ENCODE data around the gene TMEM222. TPM values are rescaled to one million over a fixed set of nuclear protein-coding genes. Genes with fewer than 3 reads are reported as not detected.
A peak's percentile ranks its signal among the peaks of the same experiment; 100 is the strongest.

TMEM222 gene
- polyA plus RNA-seq, 1 of the 3 experiments (the other 2 are of a cell fraction), result 51.7 TPM

DNA sequence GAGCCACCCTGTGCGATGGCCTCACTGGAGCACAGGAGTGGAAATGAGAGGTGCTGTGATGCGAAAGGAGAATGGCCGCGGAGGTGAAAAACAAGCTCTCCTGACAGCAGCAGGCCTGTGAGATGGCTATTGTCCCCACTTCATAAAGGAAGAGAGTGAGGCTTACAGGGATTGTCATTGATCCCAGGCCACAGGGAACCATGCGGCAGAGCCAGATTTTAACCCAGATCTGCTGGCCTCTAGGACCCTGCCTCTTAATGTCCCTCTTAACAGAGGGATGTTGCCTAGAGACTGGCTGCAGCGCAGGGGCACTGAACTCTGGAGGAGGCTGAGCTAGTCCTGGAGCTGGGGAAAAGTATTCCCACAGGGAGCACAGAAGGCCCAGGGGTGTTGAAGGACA lies 16.8 kb downstream of the TMEM222 start:
- Histone ChIP-seq H2AFZ (ENCODE audit: low read depth) (no peak overlapping the region), H3F3A (replicated peaks; ENCODE audit: insufficient read depth) (no peaks in the 10 kb centered on the region), H3K27ac (ENCODE audit: low read depth in 2 of 2, low read length in 1 of 2) (no peak overlapping the region), H3K9me3 (no peaks in the 10 kb centered on the region), H3K4me2 (no peak overlapping the region), H3K36me3 (replicated peaks in 1 of 2; ENCODE audit: control insufficient read depth in 1 of 2, insufficient read depth in 2 of 2, low read length in 1 of 2) (peaks cover 0 to 22% of the 10 kb centered on the region in 2 experiments), H3K9ac (no peak overlapping the region), H3K27me3 (ENCODE audit: insufficient read depth) (no peaks in the 10 kb centered on the region), H4K20me1 (ENCODE audit: insufficient read depth) (no peaks in the 10 kb centered on the region), H3K79me2 (ENCODE audit: insufficient read depth) (no peaks in the 10 kb centered on the region), H3K4me3 (ENCODE audit: low read depth in 2 of 2, low read length in 1 of 2) (no peak overlapping the region), H3K9me2 (no peaks in the 10 kb centered on the region), H3K4me1 (ENCODE audit: control insufficient read depth in 1 of 2, insufficient read depth in 2 of 2, low read depth in 1 of 2, low read length in 1 of 2) (peaks cover 0 to 8% of the 10 kb centered on the region in 2 experiments; a peak in 2 of 4 replicates)
- ChIA-PET POLR2A (no interaction called here), CTCF (interaction anchor here (0.9 to 1.8 kb wide), 3 partner anchors 11 to 50 kb away, joined by 3 to 5 read pairs (median 5); no protein-coding TSS in a partner anchor)
- peak; percentile 3 for DNase-seq
- TF ChIP-seq, protein P1, sequence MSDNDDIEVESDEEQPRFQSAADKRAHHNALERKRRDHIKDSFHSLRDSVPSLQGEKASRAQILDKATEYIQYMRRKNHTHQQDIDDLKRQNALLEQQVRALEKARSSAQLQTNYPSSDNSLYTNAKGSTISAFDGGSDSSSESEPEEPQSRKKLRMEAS (IDR thresholded peaks at IDR 0.05; ENCODE audit: low read depth), result no peak
- no peak for TF ChIP-seq GATA2 (CRISPR knock-in tag; IDR thresholded peaks at IDR 0.05)
- no peak for TF ChIP-seq EP300 (IDR thresholded peaks at IDR 0.05; ENCODE audit: borderline replicate concordance in 1 of 2, low read depth in 1 of 2, low read length in 1 of 2)
- WGBS (ENCODE audit: low lambda C conversion rate), result 98% methylated on average over 6 of the region's 6 CpGs

DNA sequence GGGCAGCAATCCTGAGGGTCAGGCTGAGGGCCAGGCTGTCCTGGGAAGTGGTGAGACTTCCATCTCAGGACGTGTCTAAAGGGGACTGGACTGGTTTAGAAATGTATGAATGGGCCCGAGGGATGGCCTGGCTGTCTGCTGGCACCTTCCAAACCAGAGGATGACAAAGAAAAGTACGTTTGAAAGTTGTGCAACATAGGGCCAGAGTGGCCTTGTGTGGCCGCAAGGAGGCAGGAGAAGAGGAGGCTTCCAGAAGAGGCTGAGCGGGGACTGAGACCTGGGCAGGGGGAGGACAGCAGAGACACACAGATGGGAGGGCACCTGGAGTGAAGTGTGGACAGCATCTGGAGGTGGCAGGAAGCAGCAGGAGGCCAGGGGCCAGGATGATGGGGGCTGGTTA lies 17.2 kb downstream of the TMEM222 start:
- ChIA-PET CTCF (interaction anchor here (1.1 to 1.8 kb wide), 4 partner anchors 10 to 50 kb away, joined by 3 to 5 read pairs (median 4); no protein-coding TSS in a partner anchor), POLR2A (no interaction called here)
- H3K4me3 ChIP-seq (ENCODE audit: low read depth in 2 of 2, low read length in 1 of 2), result no peak overlapping the region
- no peak overlapping the region for H3K9ac ChIP-seq
- no peak overlapping the region for H3K4me2 ChIP-seq
- no peak for DNase-seq
- peaks cover 0 to 17% of the 10 kb centered on the region in 2 experiments for H3K36me3 ChIP-seq (replicated peaks in 1 of 2; ENCODE audit: control insufficient read depth in 1 of 2, insufficient read depth in 2 of 2, low read length in 1 of 2)
- TF ChIP-seq TCF12 (IDR thresholded peaks at IDR 0.05) (no peak), RCOR1 (IDR thresholded peaks at IDR 0.05; ENCODE audit: low read length) (no peak), TAF1 (IDR thresholded peaks at IDR 0.05; ENCODE audit: borderline replicate concordance, low read depth, low read length) (no peak)
- TF ChIP-seq, protein P2, sequence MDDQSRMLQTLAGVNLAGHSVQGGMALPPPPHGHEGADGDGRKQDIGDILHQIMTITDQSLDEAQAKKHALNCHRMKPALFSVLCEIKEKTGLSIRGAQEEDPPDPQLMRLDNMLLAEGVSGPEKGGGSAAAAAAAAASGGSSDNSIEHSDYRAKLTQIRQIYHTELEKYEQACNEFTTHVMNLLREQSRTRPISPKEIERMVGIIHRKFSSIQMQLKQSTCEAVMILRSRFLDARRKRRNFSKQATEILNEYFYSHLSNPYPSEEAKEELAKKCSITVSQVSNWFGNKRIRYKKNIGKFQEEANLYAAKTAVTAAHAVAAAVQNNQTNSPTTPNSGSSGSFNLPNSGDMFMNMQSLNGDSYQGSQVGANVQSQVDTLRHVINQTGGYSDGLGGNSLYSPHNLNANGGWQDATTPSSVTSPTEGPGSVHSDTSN (IDR thresholded peaks at IDR 0.05), result no peak
- TF ChIP-seq, protein P3, sequence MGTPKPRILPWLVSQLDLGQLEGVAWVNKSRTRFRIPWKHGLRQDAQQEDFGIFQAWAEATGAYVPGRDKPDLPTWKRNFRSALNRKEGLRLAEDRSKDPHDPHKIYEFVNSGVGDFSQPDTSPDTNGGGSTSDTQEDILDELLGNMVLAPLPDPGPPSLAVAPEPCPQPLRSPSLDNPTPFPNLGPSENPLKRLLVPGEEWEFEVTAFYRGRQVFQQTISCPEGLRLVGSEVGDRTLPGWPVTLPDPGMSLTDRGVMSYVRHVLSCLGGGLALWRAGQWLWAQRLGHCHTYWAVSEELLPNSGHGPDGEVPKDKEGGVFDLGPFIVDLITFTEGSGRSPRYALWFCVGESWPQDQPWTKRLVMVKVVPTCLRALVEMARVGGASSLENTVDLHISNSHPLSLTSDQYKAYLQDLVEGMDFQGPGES (IDR thresholded peaks at IDR 0.05; ENCODE audit: low read depth, low read length), result no peak
- TF ChIP-seq, protein P4, sequence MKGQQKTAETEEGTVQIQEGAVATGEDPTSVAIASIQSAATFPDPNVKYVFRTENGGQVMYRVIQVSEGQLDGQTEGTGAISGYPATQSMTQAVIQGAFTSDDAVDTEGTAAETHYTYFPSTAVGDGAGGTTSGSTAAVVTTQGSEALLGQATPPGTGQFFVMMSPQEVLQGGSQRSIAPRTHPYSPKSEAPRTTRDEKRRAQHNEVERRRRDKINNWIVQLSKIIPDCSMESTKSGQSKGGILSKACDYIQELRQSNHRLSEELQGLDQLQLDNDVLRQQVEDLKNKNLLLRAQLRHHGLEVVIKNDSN (IDR thresholded peaks at IDR 0.05; ENCODE audit: borderline replicate concordance, low read depth), result no peak
- TF ChIP-seq, protein P5, sequence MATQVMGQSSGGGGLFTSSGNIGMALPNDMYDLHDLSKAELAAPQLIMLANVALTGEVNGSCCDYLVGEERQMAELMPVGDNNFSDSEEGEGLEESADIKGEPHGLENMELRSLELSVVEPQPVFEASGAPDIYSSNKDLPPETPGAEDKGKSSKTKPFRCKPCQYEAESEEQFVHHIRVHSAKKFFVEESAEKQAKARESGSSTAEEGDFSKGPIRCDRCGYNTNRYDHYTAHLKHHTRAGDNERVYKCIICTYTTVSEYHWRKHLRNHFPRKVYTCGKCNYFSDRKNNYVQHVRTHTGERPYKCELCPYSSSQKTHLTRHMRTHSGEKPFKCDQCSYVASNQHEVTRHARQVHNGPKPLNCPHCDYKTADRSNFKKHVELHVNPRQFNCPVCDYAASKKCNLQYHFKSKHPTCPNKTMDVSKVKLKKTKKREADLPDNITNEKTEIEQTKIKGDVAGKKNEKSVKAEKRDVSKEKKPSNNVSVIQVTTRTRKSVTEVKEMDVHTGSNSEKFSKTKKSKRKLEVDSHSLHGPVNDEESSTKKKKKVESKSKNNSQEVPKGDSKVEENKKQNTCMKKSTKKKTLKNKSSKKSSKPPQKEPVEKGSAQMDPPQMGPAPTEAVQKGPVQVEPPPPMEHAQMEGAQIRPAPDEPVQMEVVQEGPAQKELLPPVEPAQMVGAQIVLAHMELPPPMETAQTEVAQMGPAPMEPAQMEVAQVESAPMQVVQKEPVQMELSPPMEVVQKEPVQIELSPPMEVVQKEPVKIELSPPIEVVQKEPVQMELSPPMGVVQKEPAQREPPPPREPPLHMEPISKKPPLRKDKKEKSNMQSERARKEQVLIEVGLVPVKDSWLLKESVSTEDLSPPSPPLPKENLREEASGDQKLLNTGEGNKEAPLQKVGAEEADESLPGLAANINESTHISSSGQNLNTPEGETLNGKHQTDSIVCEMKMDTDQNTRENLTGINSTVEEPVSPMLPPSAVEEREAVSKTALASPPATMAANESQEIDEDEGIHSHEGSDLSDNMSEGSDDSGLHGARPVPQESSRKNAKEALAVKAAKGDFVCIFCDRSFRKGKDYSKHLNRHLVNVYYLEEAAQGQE (IDR thresholded peaks at IDR 0.05; ENCODE audit: low read depth, low read length), result no peak
- peaks cover 0 to 8% of the 10 kb centered on the region in 2 experiments; a peak in 2 of 4 replicates for H3K4me1 ChIP-seq (ENCODE audit: control insufficient read depth in 1 of 2, insufficient read depth in 2 of 2, low read depth in 1 of 2, low read length in 1 of 2)
- no peaks in the 10 kb centered on the region for H3K79me2 ChIP-seq (ENCODE audit: insufficient read depth)
- H3K9me3 ChIP-seq, result no peaks in the 10 kb centered on the region
- no peak overlapping the region for H3K27ac ChIP-seq (ENCODE audit: low read depth in 2 of 2, low read length in 1 of 2)
- 86% methylated on average over 5 of the region's 5 CpGs for WGBS (ENCODE audit: low lambda C conversion rate)
- no peaks in the 10 kb centered on the region for H3K27me3 ChIP-seq (ENCODE audit: insufficient read depth)
- H4K20me1 ChIP-seq (ENCODE audit: insufficient read depth), result no peaks in the 10 kb centered on the region
- no peaks in the 10 kb centered on the region for H3F3A ChIP-seq (replicated peaks; ENCODE audit: insufficient read depth)
- H3K9me2 ChIP-seq, result no peaks in the 10 kb centered on the region
- no peak overlapping the region for H2AFZ ChIP-seq (ENCODE audit: low read depth)

Data from SK-N-SH (cell line).